SKM-1 treated with dmso at 0.1 percent for 144 hours (cell line): ENCODE measurements around the gene JAKMIP2.
"Not testable (repeated sequence)": the region's sequence is repeated elsewhere in the genome, so short reads cannot be mapped to it uniquely, and the experiment has no call there.

Experiments used
- DNase-seq: peaks from one replicate; lab custom pipeline; 2025; ENCODE audit not compliant: unreplicated experiment; lab: John Stamatoyannopoulos, UW

JAKMIP2 gene

DNA sequence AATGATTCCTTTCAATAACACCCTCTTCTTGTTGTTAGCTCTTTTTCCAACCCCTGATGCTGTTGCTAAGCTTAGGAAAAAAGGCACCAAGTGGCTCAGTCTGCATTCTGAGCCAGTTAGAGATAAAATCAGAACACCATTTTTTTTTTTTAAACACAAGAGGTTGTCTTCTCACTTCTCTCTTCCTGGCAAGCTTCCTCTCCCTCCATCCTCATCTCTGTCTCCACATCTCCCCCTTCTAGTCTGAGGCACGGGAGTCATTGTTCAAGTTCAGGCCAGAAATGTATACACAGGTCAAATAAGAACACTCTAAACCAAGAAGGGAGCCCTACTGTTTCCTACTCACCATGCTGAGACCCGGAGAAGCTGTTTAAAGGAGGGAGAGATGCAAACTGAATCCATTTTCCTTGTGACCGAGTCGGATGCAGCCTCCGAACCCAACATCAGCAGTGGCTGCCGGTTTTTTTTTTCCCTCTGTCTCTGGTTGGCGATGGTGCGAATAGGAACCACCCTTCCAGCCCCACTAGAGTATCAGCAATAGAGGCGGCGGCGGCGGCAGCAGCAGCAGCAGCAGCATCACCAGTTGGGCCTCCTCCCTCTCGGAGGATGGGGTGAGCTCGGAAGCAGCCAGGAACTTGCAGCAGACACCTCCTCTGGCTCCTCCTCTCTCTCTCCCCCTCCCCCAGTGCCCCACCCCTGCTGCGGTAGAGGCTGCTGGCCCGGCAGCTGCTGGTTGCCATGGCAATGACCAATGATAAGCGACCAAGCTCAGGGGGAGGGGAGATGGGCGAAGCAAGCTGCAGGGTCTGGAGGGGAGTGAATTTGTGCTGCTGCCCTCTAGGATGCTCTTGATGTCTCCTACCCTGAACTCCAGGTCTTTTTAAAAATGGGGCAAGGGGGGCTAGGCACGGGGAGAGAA lies at the start of gene JAKMIP2:
Gene JAKMIP2, minus strand, starts transcription at position 619 of the 919 bp plus-strand sequence. CDS start 110,922 bp downstream, outside the sequence.
- no peak for DNase-seq

DNA sequence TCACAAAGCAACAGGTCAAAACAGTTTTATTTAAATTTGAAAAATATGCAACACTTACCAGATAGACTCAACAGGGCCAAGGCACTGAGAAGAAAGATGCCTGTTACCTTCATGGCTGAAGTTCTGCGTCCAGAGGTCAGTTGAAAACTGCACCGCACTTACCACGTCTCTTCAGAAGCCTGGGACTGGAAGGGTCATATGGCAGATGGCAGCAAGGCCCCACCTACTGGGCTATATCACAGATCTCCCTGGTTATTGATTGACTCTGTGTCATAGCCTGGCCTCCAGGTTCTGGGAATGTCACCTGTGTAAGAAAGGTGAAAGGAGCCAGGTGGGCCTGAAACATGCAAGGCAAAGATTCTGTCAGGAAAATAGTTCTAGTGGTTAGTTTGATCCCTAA lies 48.9 kb upstream of the JAKMIP2 start, which contains the start of gene SPINK1:
Gene SPINK1, minus strand, starts transcription at position 207 of the 400 bp plus-strand sequence. Its CDS starts 94 bp downstream, at position 113.
- no peak for DNase-seq

DNA sequence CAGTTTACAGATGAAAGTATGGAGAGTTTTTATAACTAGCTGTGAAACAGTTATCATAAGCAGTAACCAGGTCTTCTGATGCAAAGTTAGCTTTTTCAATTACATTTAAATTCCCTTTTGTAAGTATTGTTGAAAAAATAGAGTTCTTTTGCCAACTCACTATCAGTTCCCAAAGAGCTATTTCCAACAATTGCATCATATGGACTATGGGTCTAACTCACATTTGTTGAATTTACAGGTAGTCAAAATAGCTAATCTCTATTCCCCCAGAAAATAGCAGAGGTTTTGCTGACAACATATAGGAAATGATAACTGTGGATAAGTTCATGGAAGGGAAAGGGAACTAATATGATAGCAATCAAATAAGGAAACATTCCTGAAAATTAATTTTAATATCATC lies 47.5 kb upstream of the JAKMIP2 start:
- no peak for DNase-seq

DNA sequence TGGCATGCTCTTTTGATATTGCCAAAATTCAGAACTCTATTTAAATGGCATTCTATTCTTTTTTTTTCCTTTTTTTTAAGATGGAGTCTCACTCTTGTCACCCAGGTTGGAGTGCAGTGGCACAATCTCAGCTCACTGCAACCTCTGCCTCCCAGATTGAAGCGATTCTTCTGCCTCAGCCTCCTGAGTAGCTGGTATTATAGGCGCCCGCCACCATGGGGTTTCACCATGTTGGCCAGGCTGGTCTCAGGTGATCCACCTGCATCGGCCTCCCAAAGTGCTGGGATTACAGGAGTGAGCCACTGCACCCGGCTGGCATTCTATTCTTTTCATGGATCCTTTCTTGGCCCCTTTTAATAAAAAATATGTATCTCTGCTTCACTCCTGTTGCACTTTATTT lies 44.5 kb upstream of the JAKMIP2 start:
- not testable (repeated sequence) for DNase-seq

DNA sequence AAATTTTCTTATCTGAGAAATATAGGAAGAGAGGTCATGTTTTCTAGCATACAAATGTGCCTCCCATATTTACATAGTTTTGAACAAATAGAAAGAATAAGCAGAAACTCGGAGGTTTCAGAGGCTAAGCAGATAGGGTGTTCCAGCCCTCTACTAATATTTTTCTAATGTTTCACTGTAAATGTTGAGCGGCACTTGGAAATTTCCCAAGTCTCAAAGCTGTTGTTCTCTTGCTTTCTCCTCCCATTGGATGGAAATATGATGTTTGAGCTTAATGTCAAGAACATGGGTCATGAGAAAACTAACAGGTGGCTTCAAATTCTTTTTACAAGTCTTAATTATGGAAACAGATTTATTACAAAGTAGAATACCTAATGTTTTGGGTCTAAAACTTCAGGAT lies 43.8 kb upstream of the JAKMIP2 start:
- DNase-seq, result no peak

DNA sequence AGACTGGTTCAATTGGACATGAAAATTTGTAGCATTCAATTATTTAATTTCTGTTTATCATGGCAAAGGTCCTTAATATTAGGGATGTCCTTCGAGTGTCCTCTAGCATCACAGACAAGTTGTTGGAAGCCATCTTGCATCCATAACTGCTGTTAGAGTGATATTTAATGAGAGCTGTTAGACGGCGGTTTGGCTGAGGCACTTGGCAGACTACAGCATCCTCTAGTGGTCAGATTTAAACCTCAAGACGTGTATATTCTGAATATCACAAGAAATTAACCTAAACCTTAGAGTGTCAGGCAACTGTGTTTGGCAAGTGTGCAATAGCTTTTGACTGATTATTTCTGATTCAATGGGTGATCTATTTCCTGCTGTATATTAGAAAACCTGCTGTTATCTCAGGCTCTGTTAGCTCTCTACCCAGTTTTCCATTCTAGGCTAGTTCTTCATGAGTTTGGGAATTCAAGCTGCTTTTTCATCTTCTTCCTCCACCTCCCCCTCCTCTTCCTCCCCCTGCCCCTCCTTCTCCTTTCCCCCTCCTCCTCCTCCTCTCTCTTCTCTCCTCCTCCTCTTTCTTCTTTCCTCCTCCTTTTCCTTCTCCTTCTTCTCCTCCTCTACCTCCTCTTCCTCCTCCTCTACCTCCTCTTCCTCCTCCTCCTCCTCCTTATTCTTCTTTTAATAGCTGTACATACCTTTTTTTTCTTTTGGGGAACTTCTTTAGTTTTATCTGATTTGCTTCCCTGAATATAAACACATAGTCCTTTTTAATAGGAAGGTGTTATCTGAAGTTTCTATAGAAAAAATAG lies 40.4 kb upstream of the JAKMIP2 start:
- peak; percentile 40 for DNase-seq

DNA sequence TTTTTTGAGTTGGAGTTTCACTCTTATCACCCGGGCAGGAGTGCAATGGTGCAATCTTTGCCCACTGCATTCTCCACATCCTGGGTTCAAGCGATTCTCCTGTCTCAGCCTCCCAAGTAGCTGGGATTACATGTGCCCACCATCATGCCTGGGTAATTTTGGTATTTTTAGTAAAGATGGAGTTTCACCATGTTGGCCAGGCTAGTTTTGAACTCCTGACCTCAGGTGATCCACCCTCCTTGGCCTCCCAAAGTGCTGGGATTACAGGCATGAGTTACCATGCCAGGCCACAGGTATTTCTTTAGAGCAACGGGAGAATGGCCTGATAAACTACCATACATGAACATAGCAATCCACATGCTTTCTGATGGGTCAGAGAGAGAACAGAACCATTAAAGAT lies 39.7 kb upstream of the JAKMIP2 start:
- DNase-seq, result not testable (repeated sequence)

DNA sequence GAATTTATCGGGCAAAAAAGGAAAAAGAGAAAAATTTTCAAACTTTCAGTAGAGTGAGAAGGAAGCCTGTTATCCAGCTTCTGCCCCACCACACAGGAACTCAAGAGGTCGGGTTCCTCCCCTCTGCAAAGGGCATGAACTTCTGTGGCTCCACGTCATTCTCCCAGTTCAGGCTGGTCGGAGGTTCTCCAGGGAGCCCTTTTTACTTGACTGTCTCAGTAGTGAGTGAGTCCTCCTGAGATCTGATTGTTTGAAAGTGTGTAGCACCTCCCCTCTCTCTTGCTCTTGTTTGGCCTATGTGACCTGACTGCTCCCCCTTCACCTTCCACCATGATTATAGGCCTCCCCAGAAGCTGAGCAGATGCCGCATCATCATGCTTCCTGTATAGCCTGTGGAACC lies 39.2 kb upstream of the JAKMIP2 start:
- no peak for DNase-seq

DNA sequence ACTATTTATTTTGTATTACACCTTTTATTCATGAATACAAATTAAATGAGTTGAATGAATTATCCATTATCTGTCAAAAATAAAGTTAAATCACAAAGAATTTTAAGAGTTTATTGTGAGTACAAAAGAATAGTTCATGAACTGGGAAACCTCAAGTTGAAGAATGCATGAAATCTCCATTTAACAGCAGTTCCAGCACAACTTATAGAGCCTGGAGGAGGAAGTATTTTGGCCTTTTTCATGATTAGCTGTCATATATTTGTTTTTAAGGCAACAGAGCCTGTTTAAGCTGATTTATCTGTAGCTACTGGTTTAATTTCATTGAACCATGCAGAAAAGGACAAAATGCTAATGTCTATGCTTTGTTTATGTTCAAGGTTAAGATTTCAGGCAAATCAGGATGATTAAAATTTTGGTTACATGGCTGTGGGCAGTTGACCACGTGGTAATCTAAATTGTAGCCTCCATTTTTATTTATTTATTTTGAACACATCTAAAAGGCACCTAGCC lies 36.8 kb upstream of the JAKMIP2 start:
- no peak for DNase-seq

DNA sequence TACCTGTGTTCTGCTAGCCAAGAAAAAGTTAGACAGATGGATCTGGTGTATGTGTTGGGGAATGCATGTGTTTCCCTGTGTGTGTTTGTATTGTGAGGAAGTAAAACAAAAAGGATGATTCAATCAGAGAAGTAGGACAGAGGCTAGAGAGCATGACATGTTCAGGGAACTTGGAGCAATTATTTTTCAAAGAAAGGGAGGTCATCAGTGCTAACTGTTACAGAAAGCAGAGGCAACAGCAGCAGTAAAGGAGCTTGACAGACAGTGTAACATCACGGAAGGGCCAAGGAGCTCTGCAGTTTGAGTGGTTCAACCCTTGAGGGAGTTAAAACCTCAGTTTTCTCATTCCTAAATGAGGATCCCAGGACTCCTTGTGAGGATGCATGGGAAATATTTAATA lies 35.8 kb upstream of the JAKMIP2 start:
- DNase-seq, result no peak

DNA sequence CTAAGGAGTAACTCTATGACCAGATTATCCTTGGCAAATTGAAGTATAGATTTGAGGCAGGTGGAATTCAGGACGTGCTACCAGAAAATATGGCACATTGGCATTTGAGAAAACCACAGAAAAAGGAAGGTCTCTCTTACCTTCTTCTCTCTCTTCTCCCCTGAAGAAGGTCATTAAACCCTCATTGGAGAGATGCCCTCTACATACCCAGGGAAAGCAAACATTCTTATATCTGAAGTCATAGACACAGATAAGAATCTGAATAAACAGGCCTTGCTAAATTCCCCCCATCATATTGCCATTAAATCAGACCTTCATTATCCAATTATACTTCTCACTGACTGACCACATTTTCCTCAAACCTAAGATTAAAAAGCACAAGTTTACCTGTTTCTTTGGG lies 31.2 kb upstream of the JAKMIP2 start:
- DNase-seq, result no peak

DNA sequence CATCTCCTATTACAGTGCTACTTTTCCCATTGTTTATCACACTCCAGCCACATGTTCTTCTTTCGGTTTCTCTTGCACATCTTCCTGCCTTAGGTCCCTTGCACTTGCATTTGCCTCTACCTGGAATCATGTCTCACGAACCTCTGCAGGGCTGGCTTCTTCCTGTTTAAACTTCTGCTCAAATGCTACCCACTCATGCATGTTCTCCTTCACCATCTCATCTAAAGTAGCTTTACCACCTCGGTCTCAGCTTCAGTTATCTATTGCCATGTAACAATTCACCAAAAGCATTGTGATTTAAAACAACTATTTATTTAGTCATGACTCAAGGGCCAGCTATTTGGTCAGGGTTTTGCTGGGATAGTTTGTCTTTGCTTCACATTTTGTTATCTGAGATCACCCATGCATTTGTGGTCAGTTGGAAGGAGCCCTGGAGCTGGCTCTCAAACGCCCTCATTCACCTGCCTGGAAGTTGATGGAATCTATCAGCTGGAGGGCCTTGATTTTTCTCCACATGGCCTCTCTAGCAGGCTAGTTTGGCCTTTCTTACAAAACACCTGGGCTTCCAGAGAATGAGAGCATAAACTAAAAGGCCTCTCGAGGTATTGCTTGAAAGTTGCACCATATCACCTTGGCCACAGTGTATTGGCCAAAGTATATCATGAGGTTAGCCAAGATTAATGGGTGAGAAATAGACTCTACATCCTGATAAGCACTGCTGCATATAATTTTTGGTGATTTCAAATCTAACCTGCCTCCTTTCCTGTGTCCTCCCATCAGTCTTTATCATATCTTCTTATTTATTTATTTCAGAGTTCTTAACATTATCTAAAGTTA lies 27.5 kb upstream of the JAKMIP2 start:
- DNase-seq, result no peak

DNA sequence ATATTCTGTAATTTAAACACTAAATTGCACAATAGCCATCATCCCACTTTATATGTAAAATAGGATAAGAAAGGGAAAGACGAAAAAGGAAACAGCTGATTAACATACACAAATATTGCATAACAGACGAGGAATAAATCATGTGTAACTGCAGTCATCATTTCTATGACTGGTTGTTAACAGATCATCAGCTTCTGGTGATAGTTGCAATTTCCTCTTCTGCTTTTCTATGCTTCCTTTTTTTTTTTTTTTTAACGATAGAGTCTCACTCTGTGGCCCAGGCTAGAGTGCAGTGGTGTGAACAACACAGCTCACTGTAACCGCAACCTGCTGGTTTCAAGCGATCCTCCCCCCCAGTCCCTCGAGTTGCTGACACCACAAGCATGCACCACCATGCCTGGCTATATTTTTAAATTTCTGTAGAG lies 22.5 kb upstream of the JAKMIP2 start:
- DNase-seq, result peak; percentile 98

DNA sequence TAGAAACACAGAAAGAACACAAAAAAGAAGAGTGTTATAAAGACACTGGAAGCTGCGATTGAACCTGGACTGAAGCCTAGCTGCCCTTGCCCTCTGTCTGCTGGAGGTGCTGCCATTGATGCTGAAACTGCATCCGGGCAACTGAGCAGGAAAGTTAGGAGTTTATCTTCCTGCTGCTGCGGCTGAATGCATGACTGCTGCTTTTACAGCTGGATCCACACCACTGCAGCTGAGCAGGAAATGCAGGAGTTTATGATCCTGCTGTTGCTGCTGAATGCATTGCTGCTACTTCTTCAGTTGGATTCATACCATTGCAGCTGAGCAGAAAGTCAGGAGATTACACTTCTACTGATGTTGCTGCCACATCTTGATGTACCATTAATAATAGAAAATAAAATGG lies 21.8 kb upstream of the JAKMIP2 start:
- no peak for DNase-seq

DNA sequence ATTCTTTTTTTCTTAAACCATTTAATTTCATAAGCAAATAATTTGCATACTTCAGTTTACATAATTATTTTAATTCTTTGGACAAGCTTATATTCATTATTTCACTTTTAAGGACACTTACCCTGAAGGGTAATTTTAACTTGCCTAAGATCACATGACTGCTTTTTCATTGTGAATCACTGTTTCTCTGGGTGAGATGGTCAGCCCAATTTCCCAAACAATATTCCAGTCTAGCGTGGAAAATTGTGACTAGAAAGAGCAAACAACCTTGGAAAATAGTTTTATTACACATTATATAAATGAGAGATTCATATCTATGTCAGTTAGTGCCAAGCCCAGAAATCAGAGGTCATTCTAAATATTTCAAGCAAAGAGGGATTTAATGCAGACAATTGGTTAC lies 21.4 kb upstream of the JAKMIP2 start:
- DNase-seq, result no peak

DNA sequence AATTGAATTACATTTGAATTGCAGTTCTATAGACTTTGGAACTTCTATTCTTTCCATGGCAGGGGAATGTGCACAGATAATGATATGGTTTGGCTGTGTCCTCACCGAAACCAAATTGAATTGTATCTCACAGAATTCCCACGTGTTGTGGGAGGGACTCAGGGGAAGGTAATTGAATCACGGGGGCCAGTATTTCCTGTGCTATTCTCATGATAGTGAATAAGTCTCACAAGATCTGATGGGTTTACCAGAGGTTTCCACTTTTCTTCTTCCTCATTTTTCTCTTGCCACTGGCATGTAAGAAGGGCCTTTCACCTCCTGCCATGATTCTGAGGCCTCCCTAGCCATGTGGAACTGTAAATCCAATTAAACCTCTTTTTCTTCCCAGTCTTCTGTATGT lies 20.6 kb upstream of the JAKMIP2 start:
- DNase-seq, result not testable (repeated sequence)

DNA sequence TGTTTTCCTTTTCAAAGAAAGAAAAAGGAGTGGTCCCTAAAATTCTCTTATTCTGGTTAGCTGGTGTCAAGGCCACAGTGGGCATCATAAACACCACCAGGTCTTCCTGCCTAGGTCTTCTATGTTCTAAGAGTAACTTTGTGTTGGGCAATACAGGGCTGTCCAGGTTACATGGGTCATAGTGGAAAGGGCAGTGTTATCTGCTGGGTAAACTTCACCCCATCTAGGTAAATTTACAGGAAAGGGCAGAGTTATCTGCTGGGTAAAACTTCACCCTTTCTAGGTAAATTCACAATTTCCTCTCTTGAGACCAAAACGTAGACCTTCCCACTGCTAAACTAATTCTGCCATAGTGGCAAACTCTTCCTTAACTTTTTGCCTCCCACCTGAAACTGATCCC lies 18.9 kb upstream of the JAKMIP2 start:
- no peak for DNase-seq

DNA sequence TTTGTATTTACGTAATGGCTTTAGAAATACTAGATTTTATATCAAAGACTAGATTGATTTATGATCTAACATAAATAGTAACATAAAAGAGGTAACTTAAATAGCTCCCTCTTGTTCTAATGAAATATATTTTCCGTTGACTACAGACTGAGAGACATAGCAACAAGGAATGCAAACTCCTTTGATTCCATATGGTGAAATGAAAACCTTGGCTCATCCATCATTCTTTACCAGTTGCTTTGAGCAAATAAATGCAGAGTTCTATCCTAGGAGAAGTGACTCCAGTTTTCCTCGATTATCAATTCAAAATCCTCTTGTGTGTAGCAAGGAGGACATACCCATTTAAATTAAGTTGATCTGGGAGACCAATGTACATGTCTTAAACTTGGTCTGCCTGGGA lies 18.0 kb upstream of the JAKMIP2 start:
- DNase-seq, result no peak

DNA sequence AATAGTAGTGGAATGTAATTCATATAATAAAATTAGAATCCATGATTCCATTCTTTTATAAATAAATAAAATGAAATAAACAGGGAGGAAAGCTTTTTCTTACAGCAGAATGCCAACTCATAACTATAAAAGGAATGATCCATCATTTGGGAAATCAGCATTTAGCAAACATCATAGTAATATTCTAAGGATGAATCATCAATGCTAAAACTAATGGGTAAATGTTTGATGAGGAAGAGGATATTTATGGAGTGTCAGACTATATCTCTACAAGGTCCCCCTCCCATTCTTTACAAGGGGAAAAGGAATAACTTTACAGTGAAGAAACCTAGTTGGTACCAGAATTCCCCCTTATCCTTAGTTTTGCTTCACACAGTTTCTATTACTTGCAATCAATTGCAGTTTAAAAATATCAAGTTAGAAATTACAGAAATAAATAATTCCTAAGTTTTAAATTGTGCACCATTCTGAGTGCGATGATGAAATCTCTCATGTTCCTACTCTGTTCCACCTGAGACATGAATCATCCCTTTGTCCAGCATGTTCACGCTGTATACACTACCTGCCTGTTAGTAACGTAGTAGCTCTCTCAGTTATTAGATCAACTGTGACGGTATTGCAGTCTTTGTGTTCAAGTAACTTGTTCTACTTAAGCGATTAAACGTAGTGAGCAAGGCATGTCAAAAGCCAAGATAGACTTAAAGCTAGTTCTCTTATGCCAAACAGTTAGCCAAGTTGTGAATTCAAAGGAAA lies 14.2 kb upstream of the JAKMIP2 start:
- no peak for DNase-seq

DNA sequence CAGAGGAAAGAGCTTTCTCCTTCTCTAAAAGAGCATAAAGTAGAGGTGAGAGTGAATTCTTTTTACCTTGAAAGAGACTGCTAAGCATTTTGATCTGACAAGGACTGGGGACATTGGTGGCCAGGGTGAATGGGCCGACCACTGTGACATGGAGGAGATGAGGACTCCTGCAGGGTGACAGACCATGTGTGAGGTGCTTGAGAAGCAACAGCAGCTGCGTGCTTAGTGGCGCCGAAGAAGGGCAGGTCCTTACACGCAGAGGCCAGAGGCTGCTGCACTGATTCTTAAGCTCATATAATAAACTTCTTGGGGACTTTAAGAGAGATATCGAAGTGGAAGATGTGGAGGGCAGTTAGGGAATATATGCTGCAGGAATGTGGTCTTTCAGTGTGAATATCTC lies 8.7 kb upstream of the JAKMIP2 start:
- DNase-seq, result no peak
